ENCODE data around the gene SINHCAF.

GRCh38 chr12:31318657-31319269 lies 7.2 kb downstream of the SINHCAF start:
- TF ChIP-seq CTCF (IDR thresholded peaks at IDR 0.05) (no peak), SIN3A (IDR thresholded peaks at IDR 0.05; ENCODE audit: borderline replicate concordance, insufficient read depth, low read depth, low read length) (no peak), REST (IDR thresholded peaks at IDR 0.05; ENCODE audit: insufficient read depth in 1 of 2, low read depth in 2 of 2, low read length in 1 of 2) (no peak)

Data from Panc1 (cell line).